PC-9 (cell line): ENCODE results near the gene GRIFIN. TPM values are rescaled to one million over a fixed set of nuclear protein-coding genes. Genes with fewer than 3 reads are reported as not detected.

ENCODE experiments used
- BruUV-seq: library from RNA; stranded (reverse); fragments of 400-500 nt; replicated peaks from 2 replicates; lab custom pipeline; 2021; lab: Mats Ljungman, UMichigan
- CTCF ChIA-PET: fragments of 300-600 bp; sonication (Branson Sonifier 250); formaldehyde crosslinking; loops from one replicate; lab custom pipeline; 2022; ENCODE audit warnings: antibody characterized with exemption; lab: Charles Lee
- POLR2A ChIA-PET: fragments of 300-600 bp; sonication (Branson Sonifier 250); formaldehyde crosslinking; loops from one replicate; lab custom pipeline; 2022; ENCODE audit warnings: antibody characterized with exemption; ENCODE audit not compliant: unreplicated experiment; lab: Charles Lee
- DNase-seq, 2 experiments: peaks; one replicate each; pipeline versions ENCODE4 v3.0.0 to v3.0.0-alpha.2; 2015 to 2022; ENCODE audit warnings: mixed read lengths in 1 of 2
- H2AFZ ChIP-seq: fragments of 200-600 bp; sonication (generic); 2 replicates; pipeline ENCODE4 v1.8.1; 2017; ENCODE audit warnings: antibody characterized with exemption
- H3F3A ChIP-seq: fragments of 200-600 bp; sonication (generic); 2 replicates; pipeline ENCODE4 v1.8.1; 2017; ENCODE audit warnings: antibody characterized with exemption, mild to moderate bottlenecking, low read depth; ENCODE audit not compliant: insufficient read depth
- H3K27ac ChIP-seq: fragments of 200-600 bp; sonication (generic); 2 replicates; pipeline ENCODE4 v1.6.1; 2016; ENCODE audit warnings: mixed run types
- H3K27me3 ChIP-seq: fragments of 200-600 bp; sonication (generic); 2 replicates; pipeline ENCODE4 v1.6.1; 2016; ENCODE audit warnings: low read depth, mixed run types; ENCODE audit not compliant: insufficient read depth
- H3K36me3 ChIP-seq: fragments of 200-600 bp; sonication (generic); 2 replicates; pipeline ENCODE4 v1.6.1; 2016; ENCODE audit warnings: low read depth, mixed run types
- H3K4me1 ChIP-seq: fragments of 200-600 bp; sonication (generic); replicated peaks from 2 replicates; pipeline ENCODE4 v1.6.1; 2016; ENCODE audit warnings: mixed run types; ENCODE audit not compliant: insufficient read depth
- H3K4me2 ChIP-seq: fragments of 200-600 bp; sonication (generic); 2 replicates; pipeline ENCODE4 v1.6.1; 2017; ENCODE audit warnings: mixed run types
- H3K4me3 ChIP-seq: fragments of 200-600 bp; sonication (generic); 2 replicates; pipeline ENCODE4 v1.6.1; 2016; ENCODE audit warnings: mixed run types
- H3K79me2 ChIP-seq: fragments of 200-600 bp; sonication (generic); 2 replicates; pipeline ENCODE4 v1.6.1; 2017; ENCODE audit warnings: low read depth, mixed run types
- H3K9me2 ChIP-seq: fragments of 200-600 bp; sonication (generic); 2 replicates; pipeline ENCODE4 v1.8.1; 2017; ENCODE audit warnings: mild to moderate bottlenecking; ENCODE audit not compliant: insufficient read depth
- H3K9me3 ChIP-seq: fragments of 200-600 bp; sonication (generic); 2 replicates; pipeline ENCODE4 v1.8.1; 2016; ENCODE audit warnings: low read depth; ENCODE audit not compliant: insufficient read depth
- H4K20me1 ChIP-seq: fragments of 200-600 bp; sonication (generic); 2 replicates; pipeline ENCODE4 v1.8.1; 2017; ENCODE audit not compliant: insufficient read depth
- CTCF ChIP-seq: fragments of 200-600 bp; sonication (generic); conservative IDR thresholded peaks from 2 replicates; pipeline ENCODE4 v1.6.1; 2017; ENCODE audit warnings: mixed run types, antibody characterized with exemption, mild to moderate bottlenecking, moderate library complexity
- EZH2 ChIP-seq: fragments of 200-600 bp; sonication (generic); IDR thresholded peaks from 2 replicates; pipeline ENCODE4 v1.8.0; 2017; ENCODE audit warnings: antibody characterized with exemption, low read depth
- intact Hi-C: fragments of 100-400 bp; cut with micrococcal nuclease; formaldehyde crosslinking; loops from one replicate; pipeline ENCODE4 v1.10.0; 2022; ENCODE audit not compliant: unreplicated experiment
- total RNA-seq: library from RNA; stranded (reverse); gene quantifications from 2 replicates; pipeline ENCODE4 v1.2.3, GENCODE V29; 2021

The GRIFIN gene
- total RNA-seq, 1 experiment from 2014 or later, result not detected

DNA sequence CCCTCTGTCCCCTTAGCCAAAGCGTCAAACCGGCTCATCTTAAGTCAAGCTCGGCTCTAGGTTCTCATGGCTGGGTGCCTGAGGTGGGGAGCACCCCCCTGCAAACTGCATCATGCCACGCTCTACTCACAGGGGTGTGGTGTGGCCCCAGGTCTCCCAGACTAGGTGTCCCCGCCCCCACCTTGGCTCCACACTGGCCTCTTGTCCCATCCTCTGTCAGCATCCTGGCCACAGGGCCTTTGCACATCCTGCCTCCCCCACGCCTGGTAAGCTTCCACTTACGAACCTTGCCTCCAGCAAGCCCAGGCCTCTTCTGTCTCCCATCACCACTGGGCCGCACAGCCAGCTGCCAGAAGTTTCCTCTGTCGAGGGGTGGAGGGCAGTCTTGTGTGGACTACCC, 20.2 kb upstream of the GRIFIN start:
- peaks cover 31% of the 10 kb centered on the region for H3K27me3 ChIP-seq
- no peaks in the 10 kb centered on the region for H3K9me2 ChIP-seq
- H3K4me2 ChIP-seq, result no peak overlapping the region
- intact Hi-C loops, result no loop called here
- H3K4me3 ChIP-seq, result no peak overlapping the region
- CTCF ChIA-PET, result no interaction called here
- H2AFZ ChIP-seq, result no peak overlapping the region
- no TSS peak for BruUV-seq
- H3K27ac ChIP-seq, result no peak overlapping the region
- H3F3A ChIP-seq, result peaks cover 5% of the 10 kb centered on the region; the same call in 1 of the 2 replicates
- H3K4me1 ChIP-seq, result peaks cover 12% of the 10 kb centered on the region; the same call in 1 of the 2 replicates
- H3K36me3 ChIP-seq, result no peaks in the 10 kb centered on the region
- H3K9me3 ChIP-seq, result no peaks in the 10 kb centered on the region
- no peak for DNase-seq
- no peaks in the 10 kb centered on the region for H3K79me2 ChIP-seq
- POLR2A ChIA-PET, result no interaction called here
- H4K20me1 ChIP-seq, result 0 out of 2 replicates have a peak, but pooled peaks cover 4% of the 10 kb centered on the region
- no peak for TF ChIP-seq EZH2
- no peak for TF ChIP-seq CTCF

DNA sequence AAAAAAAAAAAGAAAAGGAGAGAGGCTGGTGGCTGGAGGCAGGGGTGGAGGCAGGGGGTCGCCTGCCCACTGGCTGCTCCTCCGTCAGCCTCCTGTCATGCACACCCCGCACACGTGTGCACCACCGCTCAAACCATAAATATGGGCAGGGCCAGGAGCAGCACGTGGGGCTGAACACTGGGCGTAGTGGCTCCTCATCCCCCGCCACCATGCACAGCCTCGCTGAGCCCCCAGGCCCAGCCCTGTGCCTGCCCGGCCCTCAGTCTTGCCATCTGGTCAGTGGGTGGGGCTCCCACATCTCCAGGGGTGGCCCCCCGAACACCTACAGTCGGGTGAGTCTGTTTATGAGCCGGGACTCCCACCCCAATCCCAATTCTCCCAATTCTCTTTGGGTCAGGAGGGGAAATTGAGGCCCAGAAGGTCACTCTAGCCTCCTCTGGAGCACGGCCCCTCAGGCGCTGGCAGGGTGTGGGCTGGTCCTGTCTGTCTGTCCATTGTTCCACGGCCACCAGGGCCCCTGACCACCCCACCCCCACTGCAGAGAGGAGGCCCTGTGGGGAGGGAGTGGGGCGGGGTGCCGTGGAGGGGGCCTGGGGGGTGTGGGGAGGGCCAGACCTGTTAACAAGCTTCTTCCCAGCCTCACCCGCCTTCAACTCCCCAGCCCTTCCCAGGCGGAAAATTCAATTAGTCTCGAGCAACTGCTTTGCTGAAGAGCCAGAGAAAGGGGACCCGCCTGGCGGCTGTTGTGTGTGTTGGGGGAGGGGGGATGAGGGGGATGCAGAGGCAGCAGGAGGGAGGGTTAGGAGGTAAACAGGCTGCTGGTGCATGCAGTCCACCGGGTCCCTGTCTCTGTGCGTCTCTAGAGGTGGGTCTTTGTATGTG, 19.5 kb upstream of the GRIFIN start:
- ChIA-PET CTCF (interaction anchor here (0.6 kb wide), 1 partner anchor 131 kb away, joined by 4 read pairs; no protein-coding TSS in a partner anchor), POLR2A (no interaction called here)
- no TSS peak for BruUV-seq
- Histone ChIP-seq H3K4me2 (no peak overlapping the region), H2AFZ (no peak overlapping the region), H3K4me3 (no peak overlapping the region), H3K9me3 (no peaks in the 10 kb centered on the region), H3K27ac (no peak overlapping the region), H3K27me3 (peaks cover 31% of the 10 kb centered on the region), H3K9me2 (no peaks in the 10 kb centered on the region), H3K36me3 (no peaks in the 10 kb centered on the region), H3F3A (peaks cover under 1% of the 10 kb centered on the region; the same call in 1 of the 2 replicates), H3K79me2 (no peaks in the 10 kb centered on the region), H3K4me1 (peaks cover 12% of the 10 kb centered on the region; the same call in 1 of the 2 replicates), H4K20me1 (0 out of 2 replicates have a peak, but pooled peaks cover 4% of the 10 kb centered on the region)
- DNase-seq, result no peak
- no peak for TF ChIP-seq EZH2
- no peak for TF ChIP-seq CTCF
- intact Hi-C loops, result no loop called here

GRCh38 chr7:2494191-2495130, 18.3 kb upstream of the GRIFIN start:
- Histone ChIP-seq H3K27me3 (peaks cover 31% of the 10 kb centered on the region), H3K4me3 (no peak overlapping the region), H4K20me1 (0 out of 2 replicates have a peak, but pooled peaks cover 4% of the 10 kb centered on the region), H3K9me2 (no peaks in the 10 kb centered on the region), H3K9me3 (no peaks in the 10 kb centered on the region), H2AFZ (no peak overlapping the region), H3K4me2 (no peak overlapping the region), H3F3A (no peaks in the 10 kb centered on the region; the same call in 1 of the 2 replicates), H3K36me3 (no peaks in the 10 kb centered on the region), H3K79me2 (no peaks in the 10 kb centered on the region), H3K27ac (no peak overlapping the region), H3K4me1 (peaks cover 12% of the 10 kb centered on the region; the same call in 1 of the 2 replicates)
- intact Hi-C loops, result no loop called here
- ChIA-PET POLR2A (no interaction called here), CTCF (interaction anchor here (0.6 kb wide), 1 partner anchor 130 kb away, joined by 4 read pairs; no protein-coding TSS in a partner anchor)
- TF ChIP-seq CTCF, result no peak
- TF ChIP-seq EZH2, result no peak
- no TSS peak for BruUV-seq
- no peak for DNase-seq
